GM19395 (cell line): ENCODE data around the gene RASAL3.
"Not testable (repeated sequence)": the region's sequence is repeated elsewhere in the genome, so short reads cannot be mapped to it uniquely, and the experiment has no call there.

Experiments used
- ATAC-seq: cut with Tn5 transposase; IDR thresholded peaks from one replicate; pipeline ENCODE4 v1.9.1; 2021; ENCODE audit warnings: mild to moderate bottlenecking, moderate library complexity; ENCODE audit not compliant: unreplicated experiment

RASAL3 gene

GRCh38 chr19:15464394-15465385 is at the start of gene RASAL3:
TSS of gene RASAL3 (minus strand) at chr19:15464544. CDS start at chr19:15464358, 186 bp downstream.
- no peak for ATAC-seq

DNA sequence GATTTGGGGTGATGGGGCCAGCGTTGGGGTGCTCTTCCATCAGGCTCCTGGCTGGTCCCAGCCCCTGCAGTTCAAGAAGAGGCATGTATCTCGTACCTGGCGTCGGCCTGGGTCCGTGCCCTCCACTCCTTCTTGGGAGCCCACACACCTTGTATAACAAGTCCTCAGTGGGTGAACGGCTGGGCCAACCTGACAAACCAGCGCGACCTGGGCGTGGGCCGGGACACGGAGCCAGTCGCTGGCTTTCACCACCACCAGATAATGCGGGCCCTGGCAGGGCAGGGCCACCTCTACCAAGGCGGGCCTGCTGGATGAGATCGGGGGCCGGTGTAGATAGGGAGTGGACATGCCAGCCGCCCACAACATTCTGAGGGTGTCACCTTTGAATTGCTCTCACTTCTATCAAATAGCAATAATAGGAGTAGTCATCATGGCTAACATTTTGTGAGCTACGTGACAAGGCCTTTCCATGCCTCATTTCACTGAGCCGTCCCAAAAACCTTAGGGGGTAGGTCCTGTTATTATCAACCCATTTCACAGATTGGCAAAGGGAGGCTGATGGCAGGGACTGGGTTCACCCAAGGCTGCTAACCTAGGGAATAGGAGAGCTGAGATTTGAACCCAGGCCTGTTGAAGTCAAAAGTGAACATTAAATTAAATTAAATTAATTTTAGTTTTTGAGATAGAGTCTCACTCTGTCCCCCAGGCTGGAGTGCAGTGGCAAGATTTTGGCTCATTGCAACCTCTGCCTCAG is 47.5 kb upstream of the RASAL3 start:
- ATAC-seq: no peak

DNA sequence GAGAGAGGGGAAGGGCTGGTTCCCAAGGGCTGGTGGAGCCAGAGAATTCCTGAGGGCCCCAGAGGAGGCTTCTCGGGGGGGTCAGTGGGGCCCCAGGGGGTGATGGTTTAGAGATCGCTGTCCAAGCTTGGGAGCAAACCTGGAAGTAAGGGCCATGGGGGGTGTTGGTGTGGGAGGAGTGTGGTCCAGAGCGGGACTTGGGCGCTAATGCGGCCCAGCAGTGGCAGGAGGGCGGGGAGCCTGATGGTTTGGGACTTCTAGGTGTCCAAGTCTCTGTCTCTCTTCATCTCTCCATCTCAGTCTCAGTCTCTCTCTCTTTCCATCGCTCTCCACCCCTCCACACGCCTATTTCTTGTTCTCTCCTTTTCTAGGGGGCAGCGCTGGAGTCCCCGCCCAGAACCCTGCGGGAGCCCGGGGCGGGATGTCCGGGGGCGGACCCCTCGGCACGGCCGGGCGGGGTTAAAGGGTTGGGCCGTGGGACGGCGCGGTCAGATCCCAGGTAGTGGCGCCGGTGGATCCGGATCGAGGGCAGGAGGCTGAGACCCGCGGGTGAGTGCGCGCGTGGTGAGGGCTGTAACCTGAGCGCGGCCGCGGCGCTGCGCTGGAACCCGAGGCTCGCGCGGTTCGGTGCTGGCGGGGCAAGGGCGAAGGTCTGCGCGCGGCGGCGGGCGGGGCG is 43.8 kb upstream of the RASAL3 start, which contains the start of gene CYP4F22:
CYP4F22 (plus strand) TSS at position 491 of the 676 bp plus-strand sequence. CDS start 16,812 bp downstream, outside the sequence.
- no peak for ATAC-seq

DNA sequence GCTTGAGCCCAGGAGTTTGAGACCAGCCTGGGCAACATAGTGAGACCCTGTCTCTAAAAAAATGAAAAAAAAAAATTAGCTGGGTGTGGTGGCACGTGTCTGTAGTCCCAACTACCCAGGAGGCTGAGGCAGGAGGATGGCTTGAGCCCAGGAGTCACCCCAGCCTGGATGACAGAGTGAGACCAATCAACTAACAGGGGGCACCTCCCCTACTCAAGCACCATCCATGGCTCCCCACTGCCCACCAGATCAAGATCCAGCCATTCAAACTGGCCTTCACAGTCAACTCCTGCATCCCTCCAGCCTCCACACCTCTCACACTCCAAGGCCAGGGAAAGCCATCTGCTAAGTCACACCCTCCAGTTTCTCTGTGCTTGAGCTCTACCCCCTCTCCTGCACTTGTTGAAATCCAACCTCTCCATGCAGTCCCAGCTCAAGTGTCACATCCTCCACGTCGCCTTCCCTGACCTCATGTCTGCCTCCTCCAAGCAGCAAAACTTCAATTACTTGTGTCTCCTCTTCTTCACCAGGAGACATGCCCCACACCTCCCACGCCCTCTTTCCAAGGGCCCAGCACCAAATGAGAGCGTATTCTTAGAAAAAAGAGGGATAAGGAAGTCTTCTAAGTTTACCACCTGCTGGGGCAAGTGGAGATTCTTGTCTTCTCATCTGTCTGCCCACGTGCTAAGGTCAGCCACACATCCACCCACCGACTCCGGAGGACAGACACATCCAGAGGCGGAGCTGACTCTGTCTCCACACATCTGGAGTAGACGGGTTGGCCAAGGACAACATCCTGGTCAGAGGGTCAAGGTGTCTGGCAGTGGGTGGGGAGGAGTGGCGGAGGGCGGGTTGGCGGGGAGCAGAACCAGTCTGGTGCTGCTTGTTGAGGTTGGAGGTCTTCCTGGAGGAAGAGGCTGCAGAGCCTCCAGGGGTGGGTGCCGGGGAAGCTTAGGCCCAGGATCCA is 43.0 kb upstream of the RASAL3 start:
- no peak for ATAC-seq

- ATAC-seq: no peak
Observed at GRCh38 chr19:15506074-15506571, 41.8 kb upstream of the RASAL3 start.

DNA sequence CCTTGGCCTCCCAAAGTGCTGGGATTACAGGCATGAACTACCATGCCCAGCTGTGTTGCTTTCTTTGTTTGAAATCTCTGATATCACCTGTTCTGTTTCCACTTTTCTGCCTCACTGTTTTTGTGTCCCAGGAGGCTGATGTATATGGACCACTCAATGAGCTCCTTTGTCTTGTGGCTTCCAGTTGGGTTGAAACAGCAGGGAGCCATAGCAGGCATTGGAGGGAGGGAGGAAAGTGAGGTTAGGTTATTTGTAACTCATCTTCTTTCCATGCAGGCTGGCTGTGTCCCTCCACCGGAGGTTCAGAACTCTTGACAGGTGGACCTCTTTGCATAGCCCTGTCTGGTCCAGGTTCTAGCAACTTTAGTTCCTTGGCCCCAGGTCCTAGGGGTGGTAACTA is 37.9 kb upstream of the RASAL3 start:
- ATAC-seq: no peak

- ATAC-seq: no peak
Observed at GRCh38 chr19:15501596-15501995, 37.3 kb upstream of the RASAL3 start.

DNA sequence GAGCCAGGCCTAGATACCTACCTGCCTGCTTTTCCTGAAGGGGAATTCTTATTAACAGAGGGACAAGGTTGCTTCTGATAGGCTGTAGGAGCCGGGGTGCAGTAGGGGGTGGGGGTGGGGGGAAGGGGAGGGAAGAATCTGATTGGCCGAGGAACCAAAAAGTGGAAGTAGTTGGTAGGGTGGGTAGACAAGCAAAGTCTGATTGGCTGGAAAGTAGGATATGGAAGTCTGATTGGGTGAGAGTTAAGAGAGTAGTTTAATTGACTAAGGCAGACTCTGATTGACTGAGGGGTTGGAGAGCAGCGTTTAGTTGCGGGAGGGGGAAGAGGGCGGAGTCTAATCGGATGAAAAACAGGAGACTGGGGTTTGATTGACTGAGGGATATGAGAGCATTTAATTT is 34.6 kb upstream of the RASAL3 start:
- no peak for ATAC-seq

- ATAC-seq: no peak
Observed at GRCh38 chr19:15498156-15498858, 34.0 kb upstream of the RASAL3 start.

GRCh38 chr19:15495151-15495550 is 30.8 kb upstream of the RASAL3 start:
- no peak for ATAC-seq

GRCh38 chr19:15488489-15489226 is 24.3 kb upstream of the RASAL3 start:
- no peak for ATAC-seq

- ATAC-seq: no peak
Observed at GRCh38 chr19:15487038-15487437, 22.7 kb upstream of the RASAL3 start.

GRCh38 chr19:15485768-15486167 is 21.4 kb upstream of the RASAL3 start:
- ATAC-seq: not testable (repeated sequence)

- not testable (repeated sequence) for ATAC-seq
Observed at GRCh38 chr19:15480996-15481395, 16.7 kb upstream of the RASAL3 start.

GRCh38 chr19:15479391-15480345 is 15.3 kb upstream of the RASAL3 start, which contains the start of gene PGLYRP2:
TSS of gene PGLYRP2 (minus strand) at chr19:15479501. CDS start at chr19:15479371, 130 bp downstream.
- no peak for ATAC-seq

- ATAC-seq: no peak
Observed at GRCh38 chr19:15476325-15476724, 12.0 kb upstream of the RASAL3 start.

DNA sequence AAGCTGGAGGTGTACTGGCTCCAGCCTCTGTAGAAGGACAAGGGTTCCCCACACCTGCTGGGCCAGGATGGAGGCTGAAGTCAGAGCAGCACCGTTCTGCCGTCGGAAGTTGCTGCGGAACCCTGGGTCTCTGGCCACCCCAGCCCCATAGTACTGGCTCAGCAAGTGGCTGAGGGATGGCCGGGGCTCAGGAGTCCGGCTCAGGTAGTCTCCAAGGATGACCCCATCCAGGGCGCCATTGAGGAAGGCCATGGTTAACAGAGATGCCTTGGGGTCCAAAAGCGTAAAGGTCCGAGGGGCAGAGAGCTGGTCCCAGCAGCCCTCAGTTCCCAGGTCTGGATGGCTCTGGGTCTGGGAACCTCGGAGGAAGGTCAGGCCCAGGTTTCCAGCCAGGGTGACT is 11.3 kb upstream of the RASAL3 start:
- no peak for ATAC-seq
